IMR-90 (cell line): ENCODE data around the gene MYOCD.

Experiments used
- CEBPB ChIP-seq: IDR thresholded peaks from 2 replicates; pipeline ENCODE4 v1.6.1; 2012; ENCODE audit warnings: low read depth, low read length, improper control_type of control experiment
- CTCF ChIP-seq: conservative IDR thresholded peaks from 2 replicates; pipeline ENCODE4 v1.5.1; 2012; ENCODE audit warnings: mild to moderate bottlenecking, low read depth, low read length, improper control_type of control experiment
- POLR2A ChIP-seq: IDR thresholded peaks from 2 replicates; pipeline ENCODE4 v1.6.1; 2012; ENCODE audit warnings: mild to moderate bottlenecking, low read depth, low read length
- RAD21 ChIP-seq: IDR thresholded peaks from 2 replicates; pipeline ENCODE4 v1.6.1; 2012; ENCODE audit warnings: low read length, improper control_type of control experiment

GRCh38 chr17:12644623-12645022, 21.1 kb upstream of the MYOCD start:
- TF ChIP-seq CTCF (no peak), CEBPB (no peak), POLR2A (no peak), RAD21 (no peak)
